Chondrocyte (in vitro differentiated cells): ENCODE results near the gene RLN1. TPM values are rescaled to one million over a fixed set of nuclear protein-coding genes. Genes with fewer than 3 reads are reported as not detected.

Experiments used
- DNase-seq: peaks from one replicate; pipeline ENCODE4 v3.0.0; 2021; ENCODE audit warnings: mixed read lengths, low spot score
- H3K27ac Mint-ChIP-seq: one replicate; pipeline ENCODE4 v1.8.0; 2021; ENCODE audit warnings: mild to moderate bottlenecking, moderate library complexity, mixed read lengths; ENCODE audit not compliant: unreplicated experiment
- H3K27me3 Mint-ChIP-seq: 2 replicates; pipeline ENCODE4 v1.8.0; 2021; ENCODE audit warnings: low read depth, mixed read lengths
- H3K36me3 Mint-ChIP-seq: 2 replicates; pipeline ENCODE4 v1.8.0; 2021; ENCODE audit warnings: low read depth, mixed read lengths
- H3K4me1 Mint-ChIP-seq: 2 replicates; pipeline ENCODE4 v1.8.0; 2021; ENCODE audit warnings: low read depth, mild to moderate bottlenecking, mixed read lengths
- H3K4me3 Mint-ChIP-seq: one replicate; pipeline ENCODE4 v1.8.0; 2021; ENCODE audit warnings: mild to moderate bottlenecking, moderate library complexity, mixed read lengths; ENCODE audit not compliant: unreplicated experiment
- H3K9me3 Mint-ChIP-seq: 2 replicates; pipeline ENCODE4 v1.8.0; 2021; ENCODE audit warnings: low read depth, mixed read lengths
- CTCF ChIP-seq: fragments of 200-600 bp; sonication (generic); IDR thresholded peaks from 2 replicates; pipeline ENCODE4 v1.5.0; 2021; ENCODE audit warnings: antibody characterized with exemption, mild to moderate bottlenecking, moderate library complexity
- total RNA-seq: library from RNA; stranded (reverse); gene quantifications from 3 replicates; pipeline ENCODE4 v1.2.1, GENCODE V29; 2021

The RLN1 gene
- total RNA-seq, 1 donor from 2014 or later, result not detected

GRCh38 chr9:5292141-5292540, 47.5 kb downstream of the RLN1 start:
- H3K27me3 Mint-ChIP-seq, result peaks cover 32% of the 10 kb centered on the region
- H3K27ac Mint-ChIP-seq, result no peak overlapping the region
- DNase-seq, result no peak

GRCh38 chr9:5288591-5288990, 51.1 kb downstream of the RLN1 start:
- peaks cover 18% of the 10 kb centered on the region for H3K27me3 Mint-ChIP-seq

More at GRCh38 chr9:5292141-5292540, 47.5 kb downstream of the RLN1 start:
- no peaks in the 10 kb centered on the region for H3K4me1 Mint-ChIP-seq
- H3K36me3 Mint-ChIP-seq, result peaks cover 5% of the 10 kb centered on the region
- no peak overlapping the region for H3K4me3 Mint-ChIP-seq
- no peak for TF ChIP-seq CTCF
- peaks cover 17% of the 10 kb centered on the region for H3K9me3 Mint-ChIP-seq

GRCh38 chr9:5286262-5286661, 53.4 kb downstream of the RLN1 start:
- Mint-ChIP-seq H3K27me3 (peaks cover 18% of the 10 kb centered on the region), H3K9me3 (peaks cover 14% of the 10 kb centered on the region), H3K4me3 (no peak overlapping the region), H3K36me3 (peaks cover 1% of the 10 kb centered on the region), H3K27ac (no peak overlapping the region), H3K4me1 (no peaks in the 10 kb centered on the region)
- DNase-seq, result no peak
- TF ChIP-seq CTCF, result no peak

More at GRCh38 chr9:5288591-5288990, 51.1 kb downstream of the RLN1 start:
- no peak for DNase-seq
- no peaks in the 10 kb centered on the region for H3K4me1 Mint-ChIP-seq
- H3K27ac Mint-ChIP-seq, result no peak overlapping the region
- no peak for TF ChIP-seq CTCF
- no peaks in the 10 kb centered on the region for H3K36me3 Mint-ChIP-seq
- H3K4me3 Mint-ChIP-seq, result no peak overlapping the region
- peaks cover 10% of the 10 kb centered on the region for H3K9me3 Mint-ChIP-seq

Other genes with a start within 250 kb of the RLN1 start
- gene INSL6, start 154.2 kb downstream of the RLN1 start, total RNA-seq, result not detected in 3 replicates
- gene INSL4, start 108.5 kb downstream of the RLN1 start, total RNA-seq, result not detected in 3 replicates
- not detected in 3 replicates for gene RLN2, start 35.2 kb downstream of the RLN1 start, total RNA-seq
- 11.1 to 16.6 TPM (median 13.5 TPM) in 3 replicates for gene PLGRKT, start 98.0 kb upstream of the RLN1 start, total RNA-seq
- 0.12 to 0.67 TPM in 2 of 3 replicates, not detected in the other for gene CD274, start 110.7 kb upstream of the RLN1 start, total RNA-seq
- 0.73 to 1.3 TPM (median 1.1 TPM) in 3 replicates for gene PDCD1LG2, start 170.7 kb upstream of the RLN1 start, total RNA-seq